GM12801 (cell line): ENCODE results near the gene NAIF1.

Experiments used
- CTCF ChIP-seq: IDR thresholded peaks from one replicate; pipeline ENCODE4 v1.5.1; 2011; ENCODE audit warnings: control low read depth; ENCODE audit not compliant: insufficient read length; ENCODE audit errors: extremely low read depth

The NAIF1 gene

GRCh38 chr9:128048663-128049062 is 18.5 kb downstream of the NAIF1 start:
- no peak for TF ChIP-seq CTCF

GRCh38 chr9:128047231-128047630 is 19.9 kb downstream of the NAIF1 start:
- TF ChIP-seq CTCF, result no peak

GRCh38 chr9:128045831-128046230 is 21.3 kb downstream of the NAIF1 start:
- TF ChIP-seq CTCF, result no peak

- no peak for TF ChIP-seq CTCF
Measured at GRCh38 chr9:128043467-128043868, 23.7 kb downstream of the NAIF1 start.

DNA sequence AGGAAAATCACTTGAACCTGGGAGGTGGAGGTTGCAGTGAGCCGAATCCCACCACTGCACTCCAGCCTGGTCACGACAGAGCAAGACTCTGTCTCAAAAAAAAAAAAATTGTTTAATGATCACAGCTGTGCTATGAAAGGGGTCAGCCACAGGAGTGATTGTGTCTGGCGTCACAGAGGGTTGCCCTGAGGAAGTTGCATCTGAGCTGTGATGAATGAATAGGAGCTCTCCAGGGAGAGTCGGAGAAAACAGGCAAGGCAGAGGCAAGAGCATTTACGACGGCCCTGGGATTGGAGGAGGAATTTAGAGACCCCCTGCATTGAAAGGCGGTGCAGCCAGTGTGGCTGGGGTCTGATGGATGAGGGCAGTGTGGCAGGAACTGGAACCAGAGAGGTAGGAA is 25.1 kb downstream of the NAIF1 start:
- TF ChIP-seq CTCF, result no peak

GRCh38 chr9:128034821-128035652 is 32.1 kb downstream of the NAIF1 start:
- TF ChIP-seq CTCF, result peak; percentile 34

DNA sequence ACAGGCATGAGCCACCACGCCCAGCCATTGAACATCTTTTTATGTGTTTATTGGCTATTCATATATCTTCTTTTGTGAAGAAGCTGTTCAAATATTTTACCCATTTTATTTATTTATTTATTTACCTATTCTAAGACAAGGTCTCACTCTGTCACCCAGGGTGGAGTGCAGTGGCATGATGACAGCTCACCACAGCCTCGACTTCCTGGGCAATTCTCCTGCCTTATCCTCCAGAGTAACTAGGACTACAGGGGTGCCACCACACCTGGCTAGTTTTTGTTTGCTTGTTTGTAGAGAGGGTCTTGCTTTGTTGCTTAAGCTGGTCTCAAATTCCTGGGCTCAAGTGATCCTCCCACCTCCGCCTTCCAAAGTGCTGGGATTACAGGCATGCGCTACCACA is 33.5 kb downstream of the NAIF1 start:
- no peak for TF ChIP-seq CTCF
